GM10266 (cell line): Measurements from ENCODE around the gene STX8.

Source experiments
- DNase-seq: peaks from one replicate; pipeline ENCODE4 v3.0.0; 2012; ENCODE audit errors: extremely low spot score
- CTCF ChIP-seq: IDR thresholded peaks from 2 replicates; pipeline ENCODE4 v1.5.1; 2012; ENCODE audit warnings: mild to moderate bottlenecking, low read depth; ENCODE audit not compliant: control insufficient read depth, insufficient read depth; ENCODE audit errors: missing control alignments

Gene STX8

DNA sequence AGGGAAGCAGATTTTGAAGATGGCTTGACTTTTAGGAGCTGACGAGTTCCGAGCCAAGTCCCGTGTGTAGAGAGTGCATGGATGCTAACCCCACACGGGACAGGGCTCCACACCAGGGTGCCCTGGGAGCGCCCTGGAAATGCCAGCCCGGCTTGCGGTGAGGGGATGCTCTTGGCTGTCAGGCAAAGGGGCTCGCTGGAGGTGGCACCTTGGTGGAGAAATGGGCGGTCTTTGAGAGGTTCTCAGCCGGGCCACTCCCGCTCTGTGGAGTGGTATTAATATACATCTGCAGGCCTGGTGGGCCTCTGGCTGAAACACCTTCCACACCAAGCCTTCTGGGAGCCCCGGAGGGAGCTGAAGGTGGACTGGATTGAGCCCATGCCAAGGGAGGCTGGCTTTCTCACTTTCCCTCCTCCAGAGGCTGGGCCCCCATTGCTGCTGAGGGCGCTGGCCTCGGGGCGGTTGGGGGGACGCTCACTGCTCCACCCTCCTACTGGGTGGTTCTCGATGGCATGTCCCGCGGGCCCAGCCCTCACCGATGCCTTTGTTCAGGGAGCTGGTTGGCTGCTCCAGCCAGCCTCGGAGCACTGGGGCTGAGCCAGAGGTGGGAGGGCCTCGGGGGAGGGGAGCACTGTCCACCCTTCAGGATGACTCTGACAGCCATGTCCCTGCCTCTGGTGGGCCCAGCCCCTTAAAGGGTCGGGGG is 344.0 kb downstream of the STX8 start:
- no peak for DNase-seq
- TF ChIP-seq CTCF, result no peak

GRCh38 chr17:9230861-9231260 is 344.8 kb downstream of the STX8 start:
- TF ChIP-seq CTCF, result no peak
- DNase-seq, result no peak

- no peak for DNase-seq
- no peak for TF ChIP-seq CTCF
These were observed 345.3 kb downstream of the STX8 start for GRCh38 chr17:9230346-9230745.

DNA sequence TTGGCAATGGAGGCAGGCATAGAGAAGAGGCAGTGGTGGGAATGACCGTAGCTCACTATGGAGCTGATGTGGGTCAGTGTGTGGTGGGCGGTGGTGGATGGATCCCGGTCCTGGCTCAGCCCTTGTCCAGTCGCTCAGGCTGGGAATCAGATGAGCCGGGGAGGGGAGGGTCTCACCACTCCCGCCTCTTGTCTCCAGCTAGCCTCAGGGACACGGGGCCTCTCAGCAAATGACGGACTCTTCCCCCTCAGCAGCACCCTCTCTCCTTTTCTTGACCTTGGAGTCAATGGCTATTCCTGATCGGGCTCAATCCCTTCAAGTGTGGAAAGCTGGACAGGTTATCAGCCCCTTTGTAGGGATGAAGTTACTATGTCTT is 345.8 kb downstream of the STX8 start:
- no peak for TF ChIP-seq CTCF
- DNase-seq, result no peak

GRCh38 chr17:9229160-9229825 is 346.3 kb downstream of the STX8 start:
- no peak for TF ChIP-seq CTCF
- DNase-seq, result no peak

- DNase-seq, result no peak
These were observed 347.0 kb downstream of the STX8 start for GRCh38 chr17:9228408-9229159.

More at GRCh38 chr17:9228408-9229159, 347.0 kb downstream of the STX8 start:
- no peak for TF ChIP-seq CTCF
